H9 (cell line): ENCODE results near the gene CEP112. TPM values are rescaled to one million over a fixed set of nuclear protein-coding genes. Genes with fewer than 3 reads are reported as not detected.

Experiments
- DNase-seq: peaks from one replicate; pipeline ENCODE4 v3.0.0-alpha.2; 2017
- H2AFZ ChIP-seq: one replicate; pipeline ENCODE4 v1.6.1; 2013; ENCODE audit warnings: mild to moderate bottlenecking, low read length, control low read depth, moderate library complexity
- H2AK5ac ChIP-seq: 2 replicates; pipeline ENCODE4 v1.6.1; 2013; ENCODE audit warnings: low read length, control low read depth, mixed read lengths; ENCODE audit not compliant: insufficient read length
- H2BK120ac ChIP-seq: one replicate; pipeline ENCODE4 v1.6.1; 2013; ENCODE audit warnings: low read depth, mild to moderate bottlenecking, low read length, control low read depth, inconsistent platforms; ENCODE audit not compliant: poor library complexity, severe bottlenecking
- H2BK12ac ChIP-seq: 2 replicates; pipeline ENCODE4 v1.6.1; 2013; ENCODE audit warnings: low read length, control low read depth, mixed read lengths, low read depth; ENCODE audit not compliant: insufficient read length
- H2BK15ac ChIP-seq: 2 replicates; pipeline ENCODE4 v1.6.1; 2013; ENCODE audit warnings: low read depth, low read length, control low read depth
- H2BK20ac ChIP-seq: one replicate; pipeline ENCODE4 v1.6.1; 2013; ENCODE audit warnings: low read depth, mild to moderate bottlenecking, low read length, control low read depth, inconsistent platforms; ENCODE audit not compliant: poor library complexity, severe bottlenecking
- H2BK5ac ChIP-seq: 2 replicates; pipeline ENCODE4 v1.6.1; 2013; ENCODE audit warnings: low read length, control low read depth, mixed read lengths; ENCODE audit not compliant: insufficient read length
- H3K14ac ChIP-seq: 2 replicates; pipeline ENCODE4 v1.6.1; 2013; ENCODE audit warnings: low read length, control low read depth; ENCODE audit not compliant: insufficient read depth
- H3K18ac ChIP-seq: 2 replicates; pipeline ENCODE4 v1.6.1; 2013; ENCODE audit warnings: low read depth, mild to moderate bottlenecking, mixed read lengths, low read length, control low read depth; ENCODE audit not compliant: insufficient read length
- H3K23ac ChIP-seq: 2 replicates; pipeline ENCODE4 v1.6.1; 2013; ENCODE audit warnings: low read length, control low read depth, mixed read lengths, low read depth; ENCODE audit not compliant: insufficient read length
- H3K23me2 ChIP-seq: 2 replicates; pipeline ENCODE4 v1.6.1; 2013; ENCODE audit warnings: low read depth, mild to moderate bottlenecking, mixed read lengths, low read length, control low read depth; ENCODE audit not compliant: insufficient read length, poor library complexity, severe bottlenecking
- H3K27ac ChIP-seq: 2 replicates; pipeline ENCODE4 v1.5.1; 2013; ENCODE audit warnings: low read length, control low read depth, mixed read lengths, low read depth; ENCODE audit not compliant: insufficient read length
- H3K27me3 ChIP-seq: 2 replicates; pipeline ENCODE4 v1.6.1; 2013; ENCODE audit warnings: low read length, control low read depth, inconsistent platforms; ENCODE audit not compliant: insufficient read depth
- H3K4ac ChIP-seq: 2 replicates; pipeline ENCODE4 v1.6.1; 2013; ENCODE audit warnings: low read depth, mild to moderate bottlenecking, control low read depth, inconsistent platforms, low read length, moderate library complexity
- H3K4me1 ChIP-seq: 2 replicates; pipeline ENCODE4 v1.6.1; 2013; ENCODE audit warnings: low read length, control low read depth, inconsistent platforms; ENCODE audit not compliant: insufficient read depth
- H3K4me2 ChIP-seq: 2 replicates; pipeline ENCODE4 v1.6.1; 2013; ENCODE audit warnings: low read length, control low read depth, mixed read lengths; ENCODE audit not compliant: insufficient read length, insufficient read depth
- H3K56ac ChIP-seq: 2 replicates; pipeline ENCODE4 v1.6.1; 2013; ENCODE audit warnings: low read depth, mild to moderate bottlenecking, mixed read lengths, low read length, control low read depth; ENCODE audit not compliant: insufficient read length
- H3K79me1 ChIP-seq: 2 replicates; pipeline ENCODE4 v1.6.1; 2013; ENCODE audit warnings: low read depth, mild to moderate bottlenecking, moderate library complexity, low read length, control low read depth, inconsistent platforms; ENCODE audit not compliant: insufficient read depth, poor library complexity, severe bottlenecking
- H3K79me2 ChIP-seq: 2 replicates; pipeline ENCODE4 v1.6.1; 2013; ENCODE audit warnings: low read length, control low read depth, inconsistent platforms; ENCODE audit not compliant: insufficient read depth
- H3K9ac ChIP-seq: 2 replicates; pipeline ENCODE4 v1.6.1; 2013; ENCODE audit warnings: low read length, control low read depth, mixed read lengths; ENCODE audit not compliant: insufficient read length; ENCODE audit errors: extremely low read depth
- H3K9me3 ChIP-seq: one replicate; pipeline ENCODE4 v1.6.1; 2013; ENCODE audit warnings: low read depth, low read length, inconsistent platforms; ENCODE audit not compliant: control insufficient read depth
- H3T11ph ChIP-seq: one replicate; pipeline ENCODE4 v1.6.1; 2013; ENCODE audit warnings: mild to moderate bottlenecking, low read length, control low read depth, inconsistent platforms
- H4K20me1 ChIP-seq: one replicate; pipeline ENCODE4 v1.6.1; 2013; ENCODE audit not compliant: control insufficient read depth, insufficient read length, insufficient read depth
- H4K5ac ChIP-seq: 2 replicates; pipeline ENCODE4 v1.6.1; 2013; ENCODE audit warnings: low read depth, mild to moderate bottlenecking, mixed read lengths, low read length, control low read depth; ENCODE audit not compliant: insufficient read length
- H4K8ac ChIP-seq: replicated peaks from 2 replicates; pipeline ENCODE4 v1.6.1; 2013; ENCODE audit warnings: low read length, control low read depth, mixed read lengths, low read depth; ENCODE audit not compliant: insufficient read length
- H4K91ac ChIP-seq: 2 replicates; pipeline ENCODE4 v1.6.1; 2013; ENCODE audit warnings: low read depth, mild to moderate bottlenecking, moderate library complexity, mixed read lengths, low read length, control low read depth; ENCODE audit not compliant: insufficient read length
- H3K27ac Mint-ChIP-seq, 3 experiments: 2 replicates in 2 of 3; 3 replicates in 1 of 3; pipeline ENCODE4 v1.8.0; 2020 to 2021; ENCODE audit warnings: mixed read lengths in 3 of 3, mild to moderate bottlenecking in 1 of 3, moderate library complexity in 1 of 3
- H3K27me3 Mint-ChIP-seq: 2 replicates; pipeline ENCODE4 v1.8.0; 2021; ENCODE audit warnings: low read depth, mild to moderate bottlenecking, moderate library complexity, mixed read lengths
- H3K36me3 Mint-ChIP-seq, 3 experiments: 2 replicates in 2 of 3; 3 replicates in 1 of 3; pipeline ENCODE4 v1.8.0; 2020 to 2021; ENCODE audit warnings: low read depth in 3 of 3, mixed read lengths in 3 of 3; ENCODE audit not compliant: insufficient read depth in 1 of 3
- H3K4me1 Mint-ChIP-seq, 2 experiments: 2 replicates each; pipeline ENCODE4 v1.8.0; 2020; ENCODE audit warnings: mixed read lengths in 2 of 2
- H3K4me3 Mint-ChIP-seq, 2 experiments: 2 replicates in 1 of 2; 3 replicates in 1 of 2; pipeline ENCODE4 v1.8.0; 2020 to 2021; ENCODE audit warnings: mild to moderate bottlenecking in 2 of 2, mixed read lengths in 2 of 2, moderate library complexity in 1 of 2
- H3K9me3 Mint-ChIP-seq, 2 experiments: 2 replicates in 1 of 2; 3 replicates in 1 of 2; pipeline ENCODE4 v1.8.0; 2020; ENCODE audit warnings: mild to moderate bottlenecking in 2 of 2, mixed read lengths in 2 of 2, moderate library complexity in 1 of 2
- WGBS: extraction: QIAGEN DNeasy Blood & Tissue Kit; methylation state at CpG from one replicate; pipeline ENCODE4 v1.1.7; 2013; ENCODE audit warnings: missing lambda C conversion rate, low lambda C conversion rate, mixed read lengths; ENCODE audit not compliant: insufficient read length; ENCODE audit errors: extremely low coverage; 5-methylcytosine and 5-hydroxymethylcytosine counted together
- total RNA-seq: library from RNA; stranded (reverse); gene quantifications from 2 replicates; pipeline ENCODE4 v1.2.1, GENCODE V29; 2021
- TF ChIP-seq, protein P1 (sequence below): fragments of 200-600 bp; sonication (generic); conservative IDR thresholded peaks from 3 replicates; pipeline ENCODE4 v1.8.0; 2021; ENCODE audit warnings: antibody characterized with exemption, mild to moderate bottlenecking

Gene CEP112
- total RNA-seq, 1 experiment from 2014 or later = 5.4 TPM

DNA sequence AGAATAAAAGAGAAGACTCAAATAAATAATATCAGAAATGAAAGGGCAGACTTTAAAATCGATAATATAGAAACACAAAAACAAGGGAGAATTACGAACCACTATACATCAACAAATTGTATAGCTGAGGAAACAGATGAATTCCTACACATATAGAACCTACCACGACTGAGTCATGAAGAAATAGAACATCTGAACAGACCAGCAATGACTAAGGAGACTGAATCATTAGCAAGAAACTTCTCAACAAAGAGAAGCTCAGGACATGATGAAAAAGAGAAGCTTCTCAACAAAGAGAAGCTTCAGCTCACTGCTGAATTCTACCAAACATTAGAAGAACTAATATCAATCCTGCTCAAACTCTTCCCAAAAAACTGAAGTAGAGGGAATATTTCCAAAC, 255.9 kb downstream of the CEP112 start:
- H3K9me3 ChIP-seq = no peaks in the 10 kb centered on the region
- no peaks in the 10 kb centered on the region for H3K27me3 Mint-ChIP-seq
- H3K56ac ChIP-seq = no peak overlapping the region
- no peak overlapping the region for H4K8ac ChIP-seq
- no peak overlapping the region for H3K9ac ChIP-seq
- H3K23ac ChIP-seq = no peak overlapping the region
- no peak overlapping the region for H3T11ph ChIP-seq
- no peak overlapping the region for H4K5ac ChIP-seq
- H2BK15ac ChIP-seq = no peak overlapping the region
- H3K4me1 ChIP-seq = no peaks in the 10 kb centered on the region
- no peaks in the 10 kb centered on the region for H3K4me1 Mint-ChIP-seq
- H4K91ac ChIP-seq = no peak overlapping the region
- H3K14ac ChIP-seq = no peak overlapping the region
- no peak overlapping the region for H2AK5ac ChIP-seq
- H3K4me3 Mint-ChIP-seq = no peak overlapping the region
- TF ChIP-seq, protein P1, sequence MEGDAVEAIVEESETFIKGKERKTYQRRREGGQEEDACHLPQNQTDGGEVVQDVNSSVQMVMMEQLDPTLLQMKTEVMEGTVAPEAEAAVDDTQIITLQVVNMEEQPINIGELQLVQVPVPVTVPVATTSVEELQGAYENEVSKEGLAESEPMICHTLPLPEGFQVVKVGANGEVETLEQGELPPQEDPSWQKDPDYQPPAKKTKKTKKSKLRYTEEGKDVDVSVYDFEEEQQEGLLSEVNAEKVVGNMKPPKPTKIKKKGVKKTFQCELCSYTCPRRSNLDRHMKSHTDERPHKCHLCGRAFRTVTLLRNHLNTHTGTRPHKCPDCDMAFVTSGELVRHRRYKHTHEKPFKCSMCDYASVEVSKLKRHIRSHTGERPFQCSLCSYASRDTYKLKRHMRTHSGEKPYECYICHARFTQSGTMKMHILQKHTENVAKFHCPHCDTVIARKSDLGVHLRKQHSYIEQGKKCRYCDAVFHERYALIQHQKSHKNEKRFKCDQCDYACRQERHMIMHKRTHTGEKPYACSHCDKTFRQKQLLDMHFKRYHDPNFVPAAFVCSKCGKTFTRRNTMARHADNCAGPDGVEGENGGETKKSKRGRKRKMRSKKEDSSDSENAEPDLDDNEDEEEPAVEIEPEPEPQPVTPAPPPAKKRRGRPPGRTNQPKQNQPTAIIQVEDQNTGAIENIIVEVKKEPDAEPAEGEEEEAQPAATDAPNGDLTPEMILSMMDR = no peak
- H3K4ac ChIP-seq = no peak overlapping the region
- H2BK120ac ChIP-seq = no peak overlapping the region
- no peak overlapping the region for H3K27ac Mint-ChIP-seq
- DNase-seq = no peak
- WGBS = no CpG with 5 or more reads among the region's 3 CpGs
- H3K27ac ChIP-seq = no peak overlapping the region
- H3K18ac ChIP-seq = no peak overlapping the region
- H4K20me1 ChIP-seq = no peaks in the 10 kb centered on the region
- H3K4me2 ChIP-seq = no peak overlapping the region
- H3K79me1 ChIP-seq = no peaks in the 10 kb centered on the region
- H3K23me2 ChIP-seq = no peaks in the 10 kb centered on the region
- H2BK5ac ChIP-seq = no peak overlapping the region
- no peak overlapping the region for H2AFZ ChIP-seq
- H3K36me3 Mint-ChIP-seq = peaks cover 8 to 20% (median 10%) of the 10 kb centered on the region in 3 experiments; a peak in 5 of 7 replicates
- H3K79me2 ChIP-seq = no peaks in the 10 kb centered on the region
- no peak overlapping the region for H2BK20ac ChIP-seq
- peaks cover 28 to 34% of the 10 kb centered on the region in 2 experiments for H3K9me3 Mint-ChIP-seq
- no peaks in the 10 kb centered on the region for H3K27me3 ChIP-seq
- no peak overlapping the region for H2BK12ac ChIP-seq
